BJ (cell line): ENCODE data around the gene CEP63. TPM values are rescaled to one million over a fixed set of nuclear protein-coding genes. Genes with fewer than 3 reads are reported as not detected.

Experiments used
- CTCF ChIA-PET: fragments of 350-600 bp; formaldehyde crosslinking; extraction: SDS; loops from one replicate; lab custom pipeline; 2021; ENCODE audit warnings: antibody characterized with exemption, inconsistent platforms; lab: Yijun Ruan, JAX
- POLR2A ChIA-PET: fragments of 300-600 bp; sonication (Branson Sonifier 250); formaldehyde crosslinking; extraction: SDS; loops from one replicate; lab custom pipeline; 2021; ENCODE audit warnings: antibody characterized with exemption; lab: Charles Lee
- DNase-seq: peaks from one replicate; pipeline ENCODE4 v3.0.0-alpha.2; 2011; ENCODE audit warnings: low read depth
- H3K27me3 ChIP-seq: 2 replicates; pipeline ENCODE4 v1.6.0; 2011; ENCODE audit warnings: low read length; ENCODE audit not compliant: control insufficient read depth, insufficient read depth
- H3K36me3 ChIP-seq: 2 replicates; pipeline ENCODE4 v1.5.1; 2011; ENCODE audit warnings: low read length; ENCODE audit not compliant: control insufficient read depth, insufficient read depth
- H3K4me3 ChIP-seq: 2 replicates; pipeline ENCODE4 v1.5.1; 2011; ENCODE audit warnings: low read depth, mild to moderate bottlenecking, control low read depth, low read length
- CTCF ChIP-seq: IDR thresholded peaks from 2 replicates; pipeline ENCODE4 v1.5.1; 2011; ENCODE audit warnings: low read depth, mild to moderate bottlenecking, control low read depth, inconsistent platforms, low read length, moderate library complexity; ENCODE audit not compliant: insufficient read depth
- polyA plus RNA-seq: library from polyadenylated mRNA; depleted of rRNA; stranded (reverse); fragments of >200 nt; gene quantifications from 2 replicates; pipeline ENCODE4 v1.2.3, GENCODE V29; 2011

Gene CEP63
- polyA plus RNA-seq, 1 experiment = 6.4 TPM

DNA sequence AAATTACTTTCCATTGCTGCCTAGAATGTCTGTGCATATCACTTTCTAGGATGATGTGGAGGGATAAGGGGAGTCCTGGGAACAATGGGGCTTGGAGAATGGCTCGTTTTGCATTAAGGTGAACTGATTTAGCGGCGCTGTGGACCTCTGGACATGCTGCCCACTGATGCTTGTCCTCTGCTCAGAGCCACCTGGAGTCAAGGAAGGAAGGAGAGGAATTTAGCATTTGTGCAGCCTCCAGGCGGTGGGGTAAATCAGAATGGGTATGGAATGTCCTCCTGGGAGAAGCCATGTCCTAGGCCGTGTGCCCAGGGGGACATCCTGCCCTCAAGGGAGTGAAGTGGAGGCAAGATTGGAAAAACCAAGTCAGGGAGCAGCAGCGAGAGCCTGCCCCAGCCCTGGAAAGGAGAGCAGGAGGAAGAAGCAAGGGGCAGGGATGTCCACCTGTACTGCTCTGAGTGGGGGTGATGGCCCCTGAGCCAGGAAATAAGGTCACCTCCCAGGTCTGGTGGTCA is 127.2 kb downstream of the CEP63 start:
- no peaks in the 10 kb centered on the region for H3K36me3 ChIP-seq
- H3K27me3 ChIP-seq = peaks cover 2% of the 10 kb centered on the region; the same call in 1 of the 2 replicates
- no peak overlapping the region for H3K4me3 ChIP-seq
- DNase-seq = no peak
- POLR2A ChIA-PET = no interaction called here
- CTCF ChIA-PET = no interaction called here
- no peak for TF ChIP-seq CTCF

DNA sequence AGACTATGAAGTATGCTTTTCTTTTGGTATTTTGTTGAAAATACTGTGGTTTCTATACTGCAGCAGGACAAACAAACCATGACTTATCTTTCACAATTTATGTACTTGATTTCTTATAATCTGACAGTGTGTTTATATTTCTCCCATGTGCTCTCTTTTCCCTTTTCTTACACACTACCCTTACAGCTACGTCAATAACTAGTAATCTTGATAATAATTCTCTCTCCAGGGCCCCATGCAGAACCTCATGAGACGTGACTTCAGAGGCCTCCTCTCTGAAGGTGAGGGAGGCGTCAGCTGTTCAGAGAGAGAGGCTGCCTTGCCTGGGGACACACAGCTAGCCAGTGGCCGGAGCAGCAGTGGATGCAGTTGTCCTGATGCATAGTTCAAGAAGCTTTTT is 129.1 kb downstream of the CEP63 start:
- Histone ChIP-seq H3K27me3 (no peaks in the 10 kb centered on the region; the same call in 1 of the 2 replicates), H3K36me3 (no peaks in the 10 kb centered on the region), H3K4me3 (no peak overlapping the region)
- TF ChIP-seq CTCF = no peak
- POLR2A ChIA-PET = no interaction called here
- no peak for DNase-seq
- CTCF ChIA-PET = interaction anchor here (0.7 to 3.6 kb wide), 2 partner anchors 14 to 15 kb away, joined by 3 to 24 read pairs; no protein-coding TSS in a partner anchor

- H3K4me3 ChIP-seq = no peak overlapping the region
- TF ChIP-seq CTCF = no peak
- no peaks in the 10 kb centered on the region for H3K36me3 ChIP-seq
- ChIA-PET CTCF (interaction anchor here (0.7 to 3.6 kb wide), 2 partner anchors 15 kb away, joined by 3 to 24 read pairs; no protein-coding TSS in a partner anchor), POLR2A (no interaction called here)
- DNase-seq = no peak
- no peaks in the 10 kb centered on the region; the same call in 1 of the 2 replicates for H3K27me3 ChIP-seq
Observed at GRCh38 chr3:134615743-134616142, 129.9 kb downstream of the CEP63 start.

DNA sequence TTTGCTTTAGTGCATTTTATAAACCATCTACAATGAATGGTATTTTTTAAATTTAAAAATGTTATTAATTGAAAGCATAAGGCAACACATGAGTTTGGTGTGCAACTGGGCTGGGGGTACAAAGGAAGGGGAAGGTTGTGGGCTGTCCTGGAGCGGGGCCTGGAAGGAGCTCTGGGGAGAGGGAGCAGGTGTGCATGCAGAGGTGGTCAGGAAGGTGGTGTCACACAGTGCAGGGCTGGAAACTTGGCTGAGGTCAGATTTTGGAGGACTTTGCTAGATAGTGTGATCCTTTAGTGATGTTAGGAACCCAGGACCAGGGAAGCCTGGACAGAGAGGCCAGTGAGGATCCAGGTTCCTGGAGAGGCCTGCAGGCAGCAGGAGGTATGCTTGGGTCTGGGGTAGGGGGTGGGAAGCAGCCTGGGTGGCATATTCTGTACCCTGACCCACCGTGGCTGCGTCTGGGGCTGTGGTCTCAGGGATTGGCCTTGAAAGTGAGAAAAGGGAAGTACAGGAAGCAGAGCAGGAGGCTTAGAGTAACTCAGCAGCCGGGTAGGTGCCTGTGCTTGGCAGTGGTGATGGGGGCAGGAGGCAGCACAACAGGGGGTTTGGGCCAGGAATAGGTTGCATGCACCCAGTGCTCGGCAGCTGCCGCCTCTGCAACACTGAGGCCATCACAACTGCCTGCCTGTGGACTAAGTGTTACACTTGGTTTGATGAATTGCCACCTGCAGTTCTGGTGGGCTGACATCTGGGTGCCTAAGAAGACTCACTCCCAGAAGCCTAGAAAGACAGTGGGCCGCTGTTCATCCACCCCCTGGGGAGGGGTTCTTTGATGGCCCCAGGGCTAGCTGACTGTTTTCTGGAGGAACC is 132.0 kb downstream of the CEP63 start:
- POLR2A ChIA-PET = no interaction called here
- H3K4me3 ChIP-seq = no peak overlapping the region
- no peak for TF ChIP-seq CTCF
- DNase-seq = no peak
- H3K36me3 ChIP-seq = no peaks in the 10 kb centered on the region
- no peaks in the 10 kb centered on the region; the same call in 1 of the 2 replicates for H3K27me3 ChIP-seq
- CTCF ChIA-PET = interaction anchor here (0.9 to 1.5 kb wide), 2 partner anchors 17 to 23 kb away, joined by 5 read pairs; no protein-coding TSS in a partner anchor
